SK-N-SH treated with all-trans-retinoic acid at 6 μM for 48 hours (cell line): ENCODE measurements around the gene ADAP1.

Experiments used
- ATAC-seq: fragments of 200-7000 bp; cut with Tn5 transposase; 3 replicates; pipeline ENCODE4 v1.9.1; 2020; ENCODE audit warnings: mild to moderate bottlenecking, moderate library complexity
- ARNTL ChIP-seq: fragments of 450-650 bp; formaldehyde crosslinking; IDR thresholded peaks from 2 replicates; pipeline ENCODE4 v1.5.0; 2020; ENCODE audit warnings: low read depth, mild to moderate bottlenecking, moderate library complexity, borderline replicate concordance
- BACH2 ChIP-seq: fragments of 250-450 bp; sonication (Bioruptor Pico); IDR thresholded peaks from 2 replicates; pipeline ENCODE4 v1.9.0; 2021; ENCODE audit warnings: mild to moderate bottlenecking, borderline replicate concordance
- CSDC2 ChIP-seq: fragments of 250-450 bp; sonication (Bioruptor Pico); IDR thresholded peaks from 2 replicates; pipeline ENCODE4 v1.5.0; 2020; ENCODE audit warnings: mild to moderate bottlenecking, moderate library complexity
- ESRRG ChIP-seq: fragments of 250-450 bp; sonication (Bioruptor Pico); IDR thresholded peaks from 2 replicates; pipeline ENCODE4 v1.6.1; 2021; ENCODE audit warnings: mild to moderate bottlenecking
- GLIS3 ChIP-seq: fragments of 250-450 bp; sonication (Bioruptor Pico); IDR thresholded peaks from 2 replicates; pipeline ENCODE4 v1.5.0; 2020; ENCODE audit warnings: mild to moderate bottlenecking, moderate library complexity
- ISL1 ChIP-seq: fragments of 250-450 bp; sonication (Bioruptor Pico); IDR thresholded peaks from 2 replicates; pipeline ENCODE4 v2.1.2; 2022; ENCODE audit warnings: mild to moderate bottlenecking, moderate library complexity
- OSR1 ChIP-seq: fragments of 250-450 bp; sonication (Bioruptor Pico); IDR thresholded peaks from 2 replicates; pipeline ENCODE4 v1.8.0; 2022; ENCODE audit warnings: moderate library complexity, mild to moderate bottlenecking, inconsistent platforms
- PATZ1 ChIP-seq: fragments of 250-450 bp; sonication (Bioruptor Pico); IDR thresholded peaks from 2 replicates; pipeline ENCODE4 v1.8.0; 2020; ENCODE audit warnings: mild to moderate bottlenecking, moderate library complexity, borderline replicate concordance
- POU6F1 ChIP-seq: fragments of 250-450 bp; sonication (Bioruptor Pico); IDR thresholded peaks from 2 replicates; pipeline ENCODE4 v1.8.0; 2021; ENCODE audit warnings: low read depth, mild to moderate bottlenecking, moderate library complexity, borderline replicate concordance
- PPARA ChIP-seq: fragments of 250-450 bp; sonication (Bioruptor Pico); IDR thresholded peaks from 2 replicates; pipeline ENCODE4 v1.5.0; 2020; ENCODE audit warnings: mild to moderate bottlenecking, borderline replicate concordance
- RARB ChIP-seq: fragments of 250-450 bp; sonication (Bioruptor Pico); IDR thresholded peaks from 2 replicates; pipeline ENCODE4 v1.8.0; 2021; ENCODE audit warnings: mild to moderate bottlenecking, moderate library complexity
- SNAI2 ChIP-seq: fragments of 250-450 bp; sonication (Bioruptor Pico); IDR thresholded peaks from 2 replicates; pipeline ENCODE4 v1.5.0; 2020; ENCODE audit warnings: mild to moderate bottlenecking, moderate library complexity
- TCF4 ChIP-seq: fragments of 250-450 bp; sonication (Bioruptor Pico); IDR thresholded peaks from 2 replicates; pipeline ENCODE4 v1.8.0; 2021; ENCODE audit warnings: mild to moderate bottlenecking, moderate library complexity, borderline replicate concordance
- TOX ChIP-seq: fragments of 250-450 bp; sonication (Bioruptor Pico); IDR thresholded peaks from 2 replicates; pipeline ENCODE4 v1.8.0; 2021; ENCODE audit warnings: mild to moderate bottlenecking, moderate library complexity, borderline replicate concordance
- TSHZ2 ChIP-seq: fragments of 250-450 bp; sonication (Bioruptor Pico); IDR thresholded peaks from 2 replicates; pipeline ENCODE4 v1.5.0; 2020; ENCODE audit warnings: mild to moderate bottlenecking, moderate library complexity
- ZC3H10 ChIP-seq: fragments of 250-450 bp; sonication (Bioruptor Pico); IDR thresholded peaks from 2 replicates; pipeline ENCODE4 v1.5.1; 2021; ENCODE audit warnings: mild to moderate bottlenecking, moderate library complexity
- ZFP3 ChIP-seq: fragments of 250-450 bp; sonication (Bioruptor Pico); IDR thresholded peaks from 2 replicates; pipeline ENCODE4 v1.5.0; 2020; ENCODE audit warnings: mild to moderate bottlenecking, moderate library complexity
- ZFP30 ChIP-seq: fragments of 450-650 bp; formaldehyde crosslinking; IDR thresholded peaks from 2 replicates; pipeline ENCODE4 v1.5.0; 2022; ENCODE audit warnings: mild to moderate bottlenecking, moderate library complexity
- ZNF565 ChIP-seq: fragments of 450-650 bp; formaldehyde crosslinking; conservative IDR thresholded peaks from 2 replicates; pipeline ENCODE4 v1.5.0; 2020; ENCODE audit warnings: low read depth, mild to moderate bottlenecking, moderate library complexity
- ZNF8 ChIP-seq: fragments of 450-650 bp; formaldehyde crosslinking; IDR thresholded peaks from 2 replicates; pipeline ENCODE4 v1.5.0; 2020; ENCODE audit warnings: mild to moderate bottlenecking, moderate library complexity

ADAP1 gene

GRCh38 chr7:934469-935163, 19.9 kb downstream of the ADAP1 start:
- TF ChIP-seq ZC3H10 (CRISPR knock-in tag), result no peak
- TF ChIP-seq RARB (CRISPR knock-in tag), result no peak
- TF ChIP-seq SNAI2, result no peak
- no peak for TF ChIP-seq ZNF565
- no peak for TF ChIP-seq ISL1 (CRISPR knock-in tag)
- TF ChIP-seq ZFP30 (CRISPR knock-in tag), result no peak
- TF ChIP-seq ARNTL (CRISPR knock-in tag), result no peak
- TF ChIP-seq OSR1, result no peak
- no peak for TF ChIP-seq GLIS3 (CRISPR knock-in tag)
- no peak for TF ChIP-seq CSDC2 (CRISPR knock-in tag)
- TF ChIP-seq TSHZ2, result no peak
- ATAC-seq, result no peak

GRCh38 chr7:932651-932975, 21.9 kb downstream of the ADAP1 start:
- no peak for ATAC-seq

GRCh38 chr7:931871-932650, 22.4 kb downstream of the ADAP1 start:
- TF ChIP-seq ARNTL (CRISPR knock-in tag), result no peak
- no peak for TF ChIP-seq RARB (CRISPR knock-in tag)
- no peak for TF ChIP-seq BACH2 (CRISPR knock-in tag)
- TF ChIP-seq POU6F1, result no peak
- TF ChIP-seq PPARA (CRISPR knock-in tag), result no peak
- no peak for TF ChIP-seq TOX (CRISPR knock-in tag)
- no peak for TF ChIP-seq ZFP3 (CRISPR knock-in tag)
- TF ChIP-seq SNAI2, result no peak
- no peak for TF ChIP-seq ZNF565
- no peak for TF ChIP-seq GLIS3 (CRISPR knock-in tag)
- no peak for TF ChIP-seq ZNF8 (CRISPR knock-in tag)
- no peak for TF ChIP-seq PATZ1 (CRISPR knock-in tag)
- TF ChIP-seq ZC3H10 (CRISPR knock-in tag), result no peak
- TF ChIP-seq TCF4 (CRISPR knock-in tag), result no peak
- TF ChIP-seq ZFP30 (CRISPR knock-in tag), result no peak
- ATAC-seq, result no peak

More at GRCh38 chr7:932651-932975, 21.9 kb downstream of the ADAP1 start:
- TF ChIP-seq POU6F1 (no peak), TSHZ2 (no peak), ESRRG (no peak)
- TF ChIP-seq, all 23 proteins: peak for 0
